ENCODE results near the gene NEGR1. TPM values are rescaled to one million over a fixed set of nuclear protein-coding genes. Genes with fewer than 3 reads are reported as not detected.
A peak's percentile ranks its signal among the peaks of the same experiment; 100 is the strongest.

The NEGR1 gene
- total RNA-seq, 2 donors from 2014 or later = not detected

- Mint-ChIP-seq H3K9me3 (peaks cover 0 to 4% of the 10 kb centered on the region in 2 donors), H3K27ac (no peak overlapping the region), H3K36me3 (no peaks in the 10 kb centered on the region)
- ATAC-seq (no peak), DNase-seq (ENCODE audit: low spot score in 2 of 2) (no peak)
Observed at GRCh38 chr1:72100771-72101170, 181.6 kb downstream of the NEGR1 start.

GRCh38 chr1:72097851-72098570 lies 184.3 kb downstream of the NEGR1 start:
- H3K27ac Mint-ChIP-seq = no peak overlapping the region
- no peaks in the 10 kb centered on the region for H3K36me3 Mint-ChIP-seq
- DNase-seq (ENCODE audit: low spot score in 2 of 2) (no peak), ATAC-seq (no peak)
- H3K9me3 Mint-ChIP-seq = no peaks in the 10 kb centered on the region

- Mint-ChIP-seq H3K9me3 (no peaks in the 10 kb centered on the region), H3K27ac (no peak overlapping the region), H3K36me3 (no peaks in the 10 kb centered on the region)
- DNase-seq (ENCODE audit: low spot score in 2 of 2) (no peak), ATAC-seq (no peak)
Observed at GRCh38 chr1:72094209-72094608, 188.1 kb downstream of the NEGR1 start.

GRCh38 chr1:72086394-72086793 lies 195.9 kb downstream of the NEGR1 start:
- no peaks in the 10 kb centered on the region for H3K36me3 Mint-ChIP-seq
- no peak overlapping the region for H3K27ac Mint-ChIP-seq
- DNase-seq (ENCODE audit: low spot score in 2 of 2) (no peak), ATAC-seq (no peak)
- H3K9me3 Mint-ChIP-seq = no peaks in the 10 kb centered on the region

GRCh38 chr1:72075425-72075824 lies 206.9 kb downstream of the NEGR1 start:
- Mint-ChIP-seq H3K36me3 (no peaks in the 10 kb centered on the region), H3K27ac (no peak overlapping the region), H3K9me3 (peaks cover 0 to 6% of the 10 kb centered on the region in 2 donors)
- DNase-seq (ENCODE audit: low spot score in 2 of 2) (no peak), ATAC-seq (no peak)

- Mint-ChIP-seq H3K9me3 (peaks cover 0 to 4% of the 10 kb centered on the region in 2 donors), H3K27ac (no peak overlapping the region), H3K36me3 (no peaks in the 10 kb centered on the region)
- ATAC-seq (no peak), DNase-seq (ENCODE audit: low spot score in 2 of 2) (no peak)
Observed at GRCh38 chr1:72066431-72066830, 215.9 kb downstream of the NEGR1 start.

GRCh38 chr1:72064196-72065075 lies 217.9 kb downstream of the NEGR1 start:
- H3K36me3 Mint-ChIP-seq = no peaks in the 10 kb centered on the region
- no peak for ATAC-seq
- no peak overlapping the region for H3K27ac Mint-ChIP-seq
- no peak for DNase-seq (ENCODE audit: low spot score in 2 of 2)
- H3K9me3 Mint-ChIP-seq = peaks cover 0 to 4% of the 10 kb centered on the region in 2 donors

- Mint-ChIP-seq H3K27ac (no peak overlapping the region), H3K9me3 (peaks cover 0 to 4% of the 10 kb centered on the region in 2 donors), H3K36me3 (no peaks in the 10 kb centered on the region)
- DNase-seq (ENCODE audit: low spot score in 2 of 2) = no peak
- no peak for ATAC-seq
Observed at GRCh38 chr1:72063364-72064044, 218.8 kb downstream of the NEGR1 start.

- Mint-ChIP-seq H3K9me3 (peaks cover 4 to 6% of the 10 kb centered on the region in 2 donors), H3K36me3 (no peaks in the 10 kb centered on the region), H3K27ac (no peak overlapping the region)
- ATAC-seq (no peak), DNase-seq (ENCODE audit: low spot score in 2 of 2) (no peak)
Observed at GRCh38 chr1:72062584-72062983, 219.8 kb downstream of the NEGR1 start.

- Mint-ChIP-seq H3K27ac (no peak overlapping the region), H3K9me3 (peaks cover 4 to 6% of the 10 kb centered on the region in 2 donors), H3K36me3 (no peaks in the 10 kb centered on the region)
- DNase-seq (ENCODE audit: low spot score in 2 of 2) (no peak), ATAC-seq (no peak)
Observed at GRCh38 chr1:72060466-72061245, 221.7 kb downstream of the NEGR1 start.

- DNase-seq (ENCODE audit: low spot score in 2 of 2) = no peak
- H3K27ac Mint-ChIP-seq = no peak overlapping the region
- ATAC-seq = no peak
- H3K9me3 Mint-ChIP-seq = peaks cover 0 to 6% of the 10 kb centered on the region in 2 donors
- H3K36me3 Mint-ChIP-seq = no peaks in the 10 kb centered on the region
Observed at GRCh38 chr1:72056516-72056915, 225.8 kb downstream of the NEGR1 start.

GRCh38 chr1:72051538-72051937 lies 230.8 kb downstream of the NEGR1 start:
- Mint-ChIP-seq H3K9me3 (peaks cover 0 to 4% of the 10 kb centered on the region in 2 donors), H3K27ac (no peak overlapping the region)

GRCh38 chr1:72050551-72050950 lies 231.8 kb downstream of the NEGR1 start:
- no peak for ATAC-seq

More at GRCh38 chr1:72051538-72051937, 230.8 kb downstream of the NEGR1 start:
- DNase-seq (ENCODE audit: low spot score in 2 of 2) = no peak
- H3K36me3 Mint-ChIP-seq = no peaks in the 10 kb centered on the region
- ATAC-seq = no peak

GRCh38 chr1:72037745-72038343 lies 244.5 kb downstream of the NEGR1 start:
- no peaks in the 10 kb centered on the region for H3K36me3 Mint-ChIP-seq
- H3K27ac Mint-ChIP-seq = no peak overlapping the region
- DNase-seq (ENCODE audit: low spot score in 2 of 2) (peak in 1 of 2 donors; percentile 13), ATAC-seq (no peak)
- peaks cover 4 to 10% of the 10 kb centered on the region in 2 donors for H3K9me3 Mint-ChIP-seq

More at GRCh38 chr1:72050551-72050950, 231.8 kb downstream of the NEGR1 start:
- peaks cover 0 to 4% of the 10 kb centered on the region in 2 donors for H3K9me3 Mint-ChIP-seq
- no peak overlapping the region for H3K27ac Mint-ChIP-seq
- DNase-seq (ENCODE audit: low spot score in 2 of 2) = no peak
- H3K36me3 Mint-ChIP-seq = no peaks in the 10 kb centered on the region

- no peak for ATAC-seq
- Mint-ChIP-seq H3K27ac (no peak overlapping the region), H3K36me3 (no peaks in the 10 kb centered on the region), H3K9me3 (peaks cover 10 to 11% of the 10 kb centered on the region in 2 donors)
- no peak for DNase-seq (ENCODE audit: low spot score in 2 of 2)
Observed at GRCh38 chr1:72034827-72035226, 247.5 kb downstream of the NEGR1 start.
